ENCODE data around the gene PDE8A.

Gene PDE8A

DNA sequence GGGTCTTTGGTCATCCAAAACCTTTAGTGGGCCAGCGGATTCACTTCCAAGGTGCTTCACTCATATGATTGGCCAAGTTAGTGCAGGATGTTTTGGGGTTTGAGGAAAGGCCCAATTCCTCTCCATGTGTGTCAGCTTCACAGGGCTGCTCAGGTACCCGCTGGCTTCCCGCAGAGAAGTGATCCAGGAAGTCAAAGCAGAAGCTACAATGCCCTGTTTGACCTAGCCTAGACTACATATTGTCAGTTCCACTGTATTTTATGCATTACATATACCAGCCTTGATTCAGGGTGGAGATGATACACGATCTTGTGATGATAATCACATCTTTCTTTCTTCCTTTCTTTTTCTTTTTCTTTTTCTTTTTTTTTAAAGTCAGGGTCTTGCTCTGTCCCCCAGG lies 32.1 kb downstream of the PDE8A start:
- DNase-seq, result no peak

DNA sequence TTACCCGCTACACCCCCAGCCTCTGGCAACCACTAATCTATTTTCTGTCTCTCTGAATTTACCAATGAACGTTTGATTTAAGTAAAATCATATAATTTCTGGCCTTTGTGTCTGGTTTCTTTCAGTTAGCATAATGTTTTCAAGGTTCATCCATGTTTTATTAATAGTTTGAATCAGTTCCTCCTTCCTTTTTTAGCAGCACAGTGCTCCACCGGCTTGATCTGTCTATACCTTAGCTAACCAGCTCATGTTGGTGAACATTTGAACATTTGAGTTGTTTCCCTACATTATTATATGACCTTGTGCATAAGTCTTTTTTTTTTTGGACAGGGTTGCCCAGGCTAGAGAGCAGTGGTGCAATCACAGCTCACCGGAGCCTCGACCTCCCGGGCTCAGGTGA lies 33.3 kb downstream of the PDE8A start:
- DNase-seq, result no peak

DNA sequence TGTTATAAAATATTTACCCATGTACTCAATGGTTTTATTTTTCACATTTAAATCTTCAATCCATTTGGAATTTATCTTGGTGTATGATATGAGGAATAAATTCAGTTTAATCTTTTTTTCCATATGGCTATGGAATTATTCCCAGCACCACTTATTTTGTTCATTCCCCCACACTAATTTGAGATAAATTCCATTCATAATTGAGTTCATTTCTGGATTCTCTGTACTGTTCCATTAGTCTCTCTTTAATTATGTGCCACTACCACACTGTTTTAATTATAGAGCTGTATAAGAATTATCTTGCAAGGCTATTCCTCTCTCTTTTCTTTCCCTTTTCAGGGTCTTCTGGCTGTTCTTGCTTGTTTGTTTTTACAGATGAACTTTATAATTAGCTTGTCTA lies 34.6 kb downstream of the PDE8A start:
- no peak for DNase-seq

DNA sequence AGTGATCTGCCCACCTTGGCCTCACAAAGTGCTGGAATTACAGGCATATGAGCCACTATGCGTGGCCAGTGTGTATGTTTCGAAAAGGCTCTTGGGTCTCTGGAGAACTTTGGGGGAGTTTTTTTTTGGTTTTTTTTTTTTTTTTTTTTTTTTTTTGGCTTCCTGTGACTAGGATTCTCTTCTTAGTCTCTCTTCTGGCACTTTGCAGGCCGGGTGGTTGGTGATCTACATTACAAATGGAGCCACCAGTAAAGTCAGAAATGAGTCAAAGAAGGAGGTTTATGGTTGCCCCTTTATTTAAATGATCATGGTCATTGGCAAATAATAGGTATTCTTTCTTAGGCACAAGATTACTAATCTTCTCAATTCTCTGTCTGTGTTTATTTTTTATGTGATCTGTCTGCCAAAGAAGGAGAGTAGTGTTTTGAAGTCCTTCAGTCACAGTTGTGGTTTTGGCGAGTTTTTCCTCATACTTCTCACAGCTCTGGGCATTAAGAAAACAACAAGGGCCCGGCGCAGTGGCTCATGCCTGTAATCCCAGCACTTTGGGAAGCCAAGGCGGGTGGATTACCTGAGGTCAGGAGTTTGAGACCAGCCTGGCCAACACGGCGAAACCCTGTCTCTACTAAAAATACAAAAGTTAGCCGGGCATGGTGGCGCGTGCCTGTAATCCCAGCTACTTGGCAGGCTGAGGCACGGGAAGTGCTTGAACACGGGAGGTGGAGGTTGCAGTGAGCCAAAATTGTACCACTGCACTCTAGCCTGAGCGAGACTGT lies 38.3 kb downstream of the PDE8A start:
- no peak for DNase-seq

DNA sequence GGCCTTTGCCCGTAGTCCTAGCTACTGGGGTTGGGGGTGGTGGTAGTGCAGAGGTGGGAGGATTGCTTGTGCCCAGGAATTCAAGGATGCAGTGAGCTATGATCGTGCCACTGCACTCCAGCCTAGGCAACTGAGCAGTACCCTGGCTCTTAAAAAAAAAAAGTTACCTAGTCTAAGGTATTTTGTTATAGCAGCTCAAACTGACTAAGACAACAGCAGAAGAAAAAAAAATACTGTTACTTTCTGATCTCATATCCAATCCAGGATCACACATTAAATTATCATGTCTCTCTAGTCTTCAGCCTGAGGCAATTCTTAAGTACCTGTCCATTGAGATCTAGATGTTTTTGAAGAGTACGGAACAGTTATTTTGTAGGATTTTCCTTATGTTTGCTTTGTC lies 39.8 kb downstream of the PDE8A start:
- no peak for DNase-seq

DNA sequence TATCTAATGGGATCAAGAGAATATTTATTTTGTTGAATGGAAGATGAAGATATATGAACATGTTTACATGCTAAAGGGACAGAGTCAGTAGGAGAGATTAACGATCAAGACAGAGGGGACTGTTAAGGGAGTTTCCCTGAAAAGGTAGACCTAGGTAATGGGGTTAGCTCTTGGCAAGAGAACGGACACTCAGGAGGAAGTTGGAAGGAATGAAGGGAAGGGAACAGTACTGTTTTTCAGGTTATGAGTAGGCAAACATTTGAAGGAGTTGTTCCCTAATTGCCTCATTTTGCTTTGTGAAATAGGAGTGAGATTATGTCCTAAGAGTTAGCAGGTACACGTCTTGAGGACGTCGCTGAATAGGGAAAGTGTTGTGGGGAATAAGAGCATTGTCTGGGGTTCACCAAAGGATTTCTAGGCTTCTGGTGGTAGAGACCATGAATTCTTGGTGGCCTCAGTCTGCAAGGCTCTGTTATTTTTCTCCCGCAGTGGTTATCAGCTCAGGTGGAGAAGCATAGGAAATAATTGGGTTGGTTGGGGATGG lies 41.3 kb downstream of the PDE8A start:
- DNase-seq, result no peak

DNA sequence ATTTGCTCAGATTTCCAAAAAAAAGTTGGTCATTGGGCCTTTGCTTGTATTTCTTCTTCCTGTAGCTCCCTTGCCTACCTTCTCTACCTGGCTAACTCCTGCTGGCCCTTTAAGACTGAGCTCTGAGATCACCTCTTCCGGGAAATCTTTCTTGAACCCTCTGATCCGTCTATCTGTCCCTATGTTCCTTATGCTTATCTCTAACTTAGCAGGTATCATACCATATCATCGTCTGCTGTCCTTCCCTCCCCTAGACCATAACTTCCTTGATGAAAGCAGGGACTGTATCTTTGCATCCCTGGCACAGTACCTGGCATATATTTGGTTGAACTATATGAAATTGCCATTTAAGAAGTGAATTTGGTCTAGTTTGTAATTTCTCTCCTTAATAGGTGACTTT lies 42.3 kb downstream of the PDE8A start:
- DNase-seq, result no peak

DNA sequence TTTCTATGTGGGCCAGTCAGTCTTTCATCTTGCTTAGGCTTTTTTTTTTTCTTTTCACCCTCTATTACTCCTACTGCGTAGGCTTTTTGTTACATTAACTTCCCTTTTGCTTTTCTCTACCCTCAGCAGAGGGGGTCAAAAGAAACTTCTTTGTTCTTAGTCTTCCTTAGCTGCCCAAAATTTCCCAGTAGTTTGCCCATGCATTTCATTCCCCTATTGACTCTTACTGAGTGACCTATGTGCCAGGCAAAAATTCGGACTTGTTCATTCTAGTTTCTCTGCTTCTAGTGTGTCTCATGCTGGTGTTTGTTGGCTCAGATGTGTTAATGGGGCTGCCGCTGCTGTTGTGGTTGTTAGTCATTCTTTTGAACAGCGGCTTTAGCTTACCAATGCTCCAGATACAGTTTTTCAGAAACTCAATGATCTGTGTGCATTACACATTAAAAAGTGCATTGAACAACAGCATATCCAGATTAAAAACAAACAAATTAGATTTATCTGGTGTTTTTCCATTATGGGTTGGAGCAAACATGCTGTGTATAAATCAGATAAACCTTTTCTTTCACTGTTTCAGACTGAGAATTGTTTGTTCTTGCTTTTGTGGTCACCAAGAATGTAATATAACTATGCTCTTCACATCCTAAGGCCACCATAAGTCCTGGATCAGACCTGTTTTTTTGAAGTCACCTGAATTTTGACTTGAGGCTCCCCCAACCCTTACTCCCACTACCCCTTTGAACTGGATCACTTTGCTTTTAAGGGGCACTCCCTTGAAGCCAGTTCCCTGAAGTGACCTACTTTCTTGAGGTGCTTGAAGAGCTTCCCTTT lies 43.1 kb downstream of the PDE8A start:
- DNase-seq, result peak; percentile 28 to 36

DNA sequence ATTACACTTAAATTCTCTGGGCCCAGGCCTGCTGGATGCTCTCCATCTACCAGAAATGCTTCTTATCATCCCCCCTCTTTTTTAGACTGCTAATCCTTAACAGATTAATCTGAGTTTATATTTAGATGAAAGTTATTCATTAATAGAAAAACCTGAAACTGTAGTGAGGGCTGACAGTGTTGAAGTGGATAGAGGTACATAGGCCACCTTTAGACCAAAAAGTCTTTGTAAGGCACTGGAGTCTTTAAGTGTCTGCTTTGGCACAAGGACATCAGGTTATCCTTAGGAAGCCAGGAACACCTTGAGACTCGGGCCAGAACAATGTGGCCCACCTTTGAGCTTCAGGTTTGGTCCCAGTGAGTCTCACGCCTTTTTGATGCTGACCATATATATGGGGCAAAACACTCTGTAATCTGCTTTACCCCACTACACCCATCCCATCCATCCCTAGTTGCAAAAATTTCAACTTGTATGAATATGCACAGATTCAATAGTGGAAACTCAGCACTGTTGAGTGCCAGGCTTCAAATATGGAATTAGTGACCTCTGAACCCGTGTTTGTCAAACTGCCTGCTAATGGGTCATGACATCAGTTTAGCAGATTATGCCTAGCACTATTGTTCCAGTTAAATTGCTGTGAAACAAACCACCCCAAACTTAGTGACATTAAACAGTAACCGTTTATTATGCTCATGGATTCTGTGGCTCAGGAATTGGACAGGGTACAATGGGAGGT lies 44.0 kb downstream of the PDE8A start:
- no peak for DNase-seq

DNA sequence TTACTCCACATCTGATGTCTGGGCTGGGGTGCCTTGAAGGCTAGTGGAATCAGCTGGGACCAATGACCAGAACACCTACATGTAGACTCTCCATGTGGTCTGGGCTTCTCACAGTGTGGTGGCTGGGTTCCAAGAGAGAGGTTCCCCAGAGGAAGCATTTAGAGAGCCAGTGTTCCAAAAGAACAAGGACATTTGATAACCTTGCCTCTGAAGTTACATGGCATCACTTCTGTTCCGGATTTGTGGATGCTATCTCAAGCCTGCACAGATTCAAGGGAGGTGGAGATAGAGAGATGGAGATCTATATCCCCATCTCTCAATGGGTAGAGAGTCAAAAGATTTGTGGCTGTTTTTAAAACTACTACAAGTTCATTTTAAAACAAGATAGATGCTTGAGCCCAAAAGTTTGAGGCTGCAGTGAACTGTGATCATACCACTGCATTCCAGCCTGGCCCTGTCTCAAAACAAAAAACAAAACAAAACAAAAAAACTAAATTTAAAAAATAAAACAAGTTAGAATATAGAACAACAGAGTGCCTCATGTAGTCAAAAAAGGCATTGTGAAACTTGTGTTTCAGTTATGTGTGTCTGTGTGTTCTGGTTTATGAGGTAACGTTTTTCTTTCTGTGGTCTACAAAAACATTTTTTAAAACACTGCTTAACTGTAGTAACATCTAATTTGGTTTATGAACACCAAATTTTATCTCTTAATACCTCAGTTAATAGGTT lies 44.8 kb downstream of the PDE8A start:
- no peak for DNase-seq

DNA sequence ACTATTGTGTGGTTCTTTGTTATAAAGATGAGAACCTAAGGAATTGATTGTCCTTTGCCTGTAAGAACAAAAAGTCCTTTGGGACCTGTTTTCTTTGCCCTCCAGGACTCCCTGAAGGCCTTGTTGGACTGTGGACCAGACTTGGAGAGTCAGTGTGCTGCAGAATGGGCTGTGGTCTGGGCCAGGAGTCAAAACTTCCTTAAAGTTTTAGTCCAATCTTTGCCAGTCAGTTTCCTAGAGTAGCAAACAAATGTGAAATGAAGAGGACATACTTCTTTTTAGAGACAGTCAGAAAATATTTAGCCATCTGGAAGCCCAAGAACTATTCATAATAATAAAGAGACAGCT lies 45.4 kb downstream of the PDE8A start:
- DNase-seq, result no peak

DNA sequence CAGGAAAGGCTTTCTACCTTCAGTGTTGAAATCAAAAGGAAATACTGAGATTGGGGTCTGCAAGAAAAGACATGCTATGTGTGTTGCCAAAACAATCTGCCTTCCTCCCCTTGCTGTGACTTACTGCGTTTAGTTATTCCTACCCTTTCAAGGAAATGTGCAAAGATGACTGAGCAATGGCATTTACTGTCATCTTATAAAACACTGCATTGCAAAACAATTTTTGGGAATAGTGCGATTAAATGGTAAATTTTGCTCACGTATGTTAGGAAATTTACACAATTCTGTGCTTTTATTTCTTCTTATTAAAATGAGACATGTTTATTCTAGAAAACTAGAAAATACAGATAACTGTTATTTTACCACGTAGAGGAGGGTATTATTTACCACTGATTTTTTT lies 45.8 kb downstream of the PDE8A start:
- DNase-seq, result no peak

DNA sequence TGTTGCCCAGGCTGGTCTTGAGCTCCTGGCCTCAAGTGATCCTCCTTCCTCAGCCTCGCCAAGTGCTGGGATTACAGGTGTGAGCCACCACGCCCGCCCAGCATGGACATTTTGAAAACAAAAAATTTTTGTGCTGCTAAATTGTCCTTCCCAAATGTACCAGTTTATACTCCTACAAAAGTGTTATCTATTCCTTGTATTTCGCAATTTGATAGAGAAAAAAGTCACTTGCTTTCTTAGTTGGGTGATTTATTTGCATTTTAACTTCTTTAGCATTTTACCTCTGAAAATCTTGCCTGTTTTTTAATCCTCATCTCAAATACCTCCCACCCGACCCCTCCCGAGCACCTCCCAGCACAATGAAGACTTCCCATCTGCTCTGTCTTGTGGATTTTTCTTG lies 46.8 kb downstream of the PDE8A start:
- DNase-seq, result no peak

DNA sequence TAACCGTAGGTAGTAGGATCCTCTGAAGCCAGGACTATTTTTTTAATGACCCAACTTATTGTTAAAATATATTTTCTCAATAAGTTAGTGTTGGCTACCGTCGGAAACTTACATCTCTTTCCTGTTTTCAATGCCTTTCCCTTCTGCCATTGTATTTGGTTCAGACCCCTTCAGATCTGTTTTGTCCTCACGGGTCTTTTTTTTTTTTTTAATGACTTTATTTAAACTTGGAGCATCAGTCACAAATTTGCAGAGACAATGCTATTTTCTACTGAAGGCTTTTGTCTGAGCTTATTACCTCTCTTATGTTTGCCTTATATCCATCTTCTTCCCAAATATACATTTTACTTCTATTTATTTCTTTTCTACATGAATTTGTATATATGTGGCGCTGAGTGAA lies 47.6 kb downstream of the PDE8A start:
- no peak for DNase-seq

DNA sequence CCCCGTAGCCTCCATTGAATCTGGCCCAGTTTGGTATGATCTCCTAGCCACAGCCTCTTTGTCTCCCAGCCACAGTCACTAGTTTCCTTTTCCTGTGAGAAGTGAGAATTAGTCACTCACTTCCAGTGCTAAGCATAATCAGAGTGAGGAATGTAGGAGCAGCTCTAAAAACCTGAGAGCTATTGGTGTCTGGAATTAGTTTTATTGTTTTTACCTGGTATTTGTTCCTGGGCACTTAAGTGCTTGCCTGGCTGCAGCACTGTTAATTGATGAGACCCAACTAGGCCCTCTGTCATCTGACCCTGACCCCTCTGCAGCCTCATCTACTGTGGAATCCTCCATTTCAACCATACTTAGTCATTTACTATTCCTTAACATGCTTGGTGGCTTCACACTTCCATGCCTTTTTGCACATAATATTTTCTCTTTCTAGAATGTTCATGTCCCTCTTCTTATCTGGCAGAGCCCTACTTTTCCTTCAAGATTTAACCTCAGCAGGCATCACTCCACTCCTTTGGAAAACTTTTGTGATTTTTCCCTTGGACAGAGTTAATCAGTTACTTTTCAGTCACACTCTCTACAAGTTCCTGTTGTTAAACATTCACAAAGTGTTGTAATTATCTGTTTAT lies 48.8 kb downstream of the PDE8A start:
- peak in 1 of 2 donors; percentile 49 for DNase-seq

DNA sequence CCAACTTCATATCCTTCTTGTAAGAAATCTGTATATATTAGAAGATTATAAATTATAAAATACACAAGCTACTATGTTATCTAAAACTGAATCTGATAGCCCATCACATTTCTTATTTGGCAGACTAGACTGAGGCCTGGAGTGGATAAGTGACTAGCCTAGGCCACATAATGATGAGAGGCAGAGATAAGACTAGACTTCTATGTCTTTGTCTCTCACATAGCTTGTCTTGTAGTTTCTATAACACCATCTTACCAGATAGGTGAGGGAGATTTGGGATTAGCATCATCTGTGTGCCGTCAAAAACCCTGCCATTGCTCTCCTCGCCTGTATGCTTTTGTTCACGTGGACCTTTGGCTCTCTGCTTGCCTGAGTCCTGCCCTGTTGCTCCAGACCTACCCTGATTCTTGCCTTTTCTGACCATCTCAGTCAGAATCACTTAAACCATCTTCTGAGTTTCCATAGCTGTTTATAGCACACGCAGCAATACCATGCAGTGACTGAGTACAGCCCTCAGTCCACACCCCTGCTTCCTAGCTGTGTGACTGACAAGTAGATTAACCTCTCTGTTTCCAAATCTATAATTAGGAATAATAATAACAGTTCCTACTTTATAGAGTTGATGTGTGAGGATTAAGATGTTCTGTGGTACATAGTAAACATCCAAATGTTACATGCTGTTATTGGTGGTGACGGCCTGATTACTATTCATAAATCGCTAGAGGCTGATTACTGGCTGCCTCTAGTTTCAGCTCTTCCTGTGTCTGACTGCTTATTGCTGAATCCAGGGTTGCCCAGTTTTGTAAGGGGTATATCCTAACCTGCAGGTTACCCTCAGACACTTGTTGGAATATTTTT lies 49.7 kb downstream of the PDE8A start:
- DNase-seq, result no peak

DNA sequence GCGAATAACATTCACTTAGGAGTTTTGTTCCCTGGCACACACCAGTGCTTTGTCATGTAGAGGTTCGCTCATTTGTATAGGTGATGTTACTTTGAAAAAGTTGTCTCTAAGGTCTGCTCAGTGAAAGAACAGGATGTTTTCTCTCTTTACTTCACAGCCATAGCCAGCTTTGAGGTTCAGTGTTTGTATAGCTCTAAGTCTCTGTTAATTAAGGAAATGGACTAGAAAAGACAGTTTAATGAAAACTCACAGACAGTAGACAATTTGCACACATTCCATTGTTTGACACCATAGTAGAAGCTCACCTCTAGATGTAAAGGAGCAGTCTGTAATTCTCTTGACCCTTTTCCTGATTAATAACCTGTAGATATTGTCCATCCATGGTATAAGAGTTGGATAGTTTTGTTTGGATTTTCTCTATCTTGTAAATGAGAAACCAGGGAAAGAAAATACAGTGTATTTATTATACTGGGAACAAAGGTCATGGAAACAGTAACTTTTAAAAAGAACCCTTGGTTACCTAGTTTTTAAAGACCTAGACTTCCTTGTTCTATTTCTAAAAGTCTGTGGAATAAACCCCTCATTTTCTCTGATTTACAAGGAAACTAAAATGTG lies 50.4 kb downstream of the PDE8A start:
- DNase-seq, result no peak

DNA sequence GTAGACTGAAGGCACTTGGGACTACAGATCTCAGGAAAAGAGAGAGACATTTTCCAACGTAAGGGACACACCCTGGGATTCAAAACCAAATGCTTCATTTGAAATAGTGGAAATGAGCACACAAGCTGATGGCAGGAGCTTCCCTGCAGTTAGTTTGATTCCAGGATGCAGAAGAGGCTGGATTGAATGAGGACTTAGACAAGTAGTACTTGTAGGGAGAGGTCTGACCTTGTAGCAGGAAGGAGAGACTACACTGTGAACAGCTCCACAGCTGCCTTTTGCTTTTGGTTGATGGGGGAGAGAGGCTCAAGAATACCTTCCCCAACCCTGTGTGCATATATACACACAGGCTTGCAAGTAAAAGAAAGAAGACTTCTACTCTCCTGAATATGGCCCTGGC lies 51.5 kb downstream of the PDE8A start:
- no peak for DNase-seq

DNA sequence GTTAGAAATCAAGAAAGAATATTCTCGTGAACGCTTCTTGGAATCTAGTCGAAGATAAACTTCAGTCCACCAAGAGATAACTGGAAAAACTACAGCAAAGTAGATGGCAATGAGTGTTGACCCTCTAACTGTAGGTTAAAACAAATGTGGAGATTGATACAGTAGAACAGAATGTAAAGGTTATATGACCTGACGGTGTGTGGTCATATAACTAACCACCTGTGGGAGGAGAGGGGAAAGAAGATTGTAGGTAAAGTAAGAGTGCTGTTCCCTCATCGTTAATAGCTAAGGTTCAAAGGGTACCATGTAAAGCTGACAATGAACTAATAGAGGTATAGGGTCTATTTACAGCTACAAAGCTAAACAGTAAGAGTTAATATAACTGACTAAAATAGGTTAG lies 52.6 kb downstream of the PDE8A start:
- DNase-seq, result no peak

DNA sequence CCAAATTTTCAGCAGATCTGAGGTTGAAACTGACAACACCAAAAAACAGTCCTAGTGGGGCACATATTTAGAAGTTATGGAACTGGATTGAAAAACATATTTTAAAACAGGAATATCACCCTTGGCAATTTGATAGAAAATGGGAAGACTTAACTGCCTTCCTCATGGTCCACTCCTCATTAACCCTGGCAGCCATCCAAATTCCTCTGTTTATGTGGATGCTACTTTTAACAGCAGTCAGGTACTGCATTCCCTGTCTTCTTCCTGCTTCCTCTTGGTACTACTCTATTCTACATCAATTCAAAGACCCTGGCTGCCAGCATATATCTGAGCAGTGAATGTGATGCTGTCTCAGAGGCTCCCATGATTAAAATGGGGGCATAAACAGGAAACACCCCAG lies 54.3 kb downstream of the PDE8A start:
- DNase-seq, result no peak

DNA sequence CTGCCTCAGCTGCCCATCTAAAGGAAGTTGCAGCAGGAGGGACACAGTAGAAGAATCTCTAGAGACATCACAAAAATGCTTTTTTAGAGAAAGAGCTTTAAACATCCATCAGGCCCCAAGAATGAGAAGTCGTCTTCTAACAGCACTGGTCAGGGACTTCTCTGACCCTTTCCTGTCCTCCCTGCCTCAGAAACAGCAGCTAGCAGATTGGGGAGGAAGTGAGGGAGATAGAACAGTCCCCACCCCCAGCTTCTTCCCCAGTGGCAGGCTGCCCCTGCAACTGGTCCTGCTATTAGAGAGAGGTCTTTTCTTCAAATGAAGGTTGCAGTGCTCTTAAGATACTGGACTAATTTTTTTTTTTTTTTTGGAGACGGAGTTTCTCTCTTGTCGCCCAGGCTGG lies 55.1 kb downstream of the PDE8A start:
- DNase-seq, result peak; percentile 56 to 60
